ENCODE results near the gene KAZN. TPM values are rescaled to one million over a fixed set of nuclear protein-coding genes. Genes with fewer than 3 reads are reported as not detected.

Gene KAZN
- total and polyA plus RNA-seq, 4 experiments from 2014 or later, result 0.08 to 0.47 TPM; not detected in 2

DNA sequence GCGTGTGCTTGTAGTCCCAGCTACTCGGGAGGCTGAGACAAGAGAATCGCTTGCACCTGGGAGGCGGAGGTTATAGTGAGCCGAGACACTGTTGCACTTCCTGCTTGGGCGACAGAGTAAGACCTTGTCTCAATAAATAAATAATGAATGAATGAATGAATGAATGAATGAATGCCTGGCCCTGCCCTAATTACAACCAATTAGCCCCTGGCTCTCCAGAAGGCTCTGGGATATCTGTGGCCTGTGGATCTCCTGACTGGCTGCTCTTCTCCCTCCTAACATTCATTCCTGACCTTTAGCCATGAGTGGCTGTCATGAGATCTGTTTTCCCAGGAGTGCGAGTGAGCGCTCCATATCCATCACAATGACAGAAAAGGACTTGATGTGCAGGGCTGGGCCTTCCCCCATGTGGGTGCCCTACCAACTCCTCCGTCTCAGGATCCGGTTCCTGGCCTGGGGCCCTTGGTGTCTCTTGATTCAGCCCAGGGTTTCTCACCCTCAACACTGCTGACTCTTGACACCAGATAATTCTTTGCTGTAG is 311.5 kb downstream of the KAZN start:
- Mint-ChIP-seq H3K36me3 (no peaks in the 10 kb centered on the region), H3K4me3 (no peak overlapping the region), H3K9me3 (no peaks in the 10 kb centered on the region), H3K27ac (no peak overlapping the region), H3K27me3 (peaks cover 0 to 1% of the 10 kb centered on the region in 2 donors), H3K4me1 (no peaks in the 10 kb centered on the region)
- no peaks in the 10 kb centered on the region for H3K9me3 ChIP-seq (ENCODE audit: control insufficient read depth in 1 of 2, low read length in 2 of 2)
- intact Hi-C loops (cut with micrococcal nuclease), result no loop called here
- no peaks in the 10 kb centered on the region for H3K36me3 ChIP-seq (ENCODE audit: insufficient read depth, low read length)
- ChIA-PET POLR2A (ENCODE audit: partially characterized antibody) (no interaction called here), CTCF (ENCODE audit: partially characterized antibody) (no interaction called here)
- no peak for DNase-seq
- H3K27me3 ChIP-seq (ENCODE audit: insufficient read depth, low read length), result no peaks in the 10 kb centered on the region
- no peak overlapping the region for H3K4me3 ChIP-seq (ENCODE audit: low read length in 2 of 2)
- H3K27ac ChIP-seq (ENCODE audit: low read depth, low read length), result no peak overlapping the region
- H3K4me1 ChIP-seq (ENCODE audit: insufficient read depth, low read length), result no peaks in the 10 kb centered on the region

DNA sequence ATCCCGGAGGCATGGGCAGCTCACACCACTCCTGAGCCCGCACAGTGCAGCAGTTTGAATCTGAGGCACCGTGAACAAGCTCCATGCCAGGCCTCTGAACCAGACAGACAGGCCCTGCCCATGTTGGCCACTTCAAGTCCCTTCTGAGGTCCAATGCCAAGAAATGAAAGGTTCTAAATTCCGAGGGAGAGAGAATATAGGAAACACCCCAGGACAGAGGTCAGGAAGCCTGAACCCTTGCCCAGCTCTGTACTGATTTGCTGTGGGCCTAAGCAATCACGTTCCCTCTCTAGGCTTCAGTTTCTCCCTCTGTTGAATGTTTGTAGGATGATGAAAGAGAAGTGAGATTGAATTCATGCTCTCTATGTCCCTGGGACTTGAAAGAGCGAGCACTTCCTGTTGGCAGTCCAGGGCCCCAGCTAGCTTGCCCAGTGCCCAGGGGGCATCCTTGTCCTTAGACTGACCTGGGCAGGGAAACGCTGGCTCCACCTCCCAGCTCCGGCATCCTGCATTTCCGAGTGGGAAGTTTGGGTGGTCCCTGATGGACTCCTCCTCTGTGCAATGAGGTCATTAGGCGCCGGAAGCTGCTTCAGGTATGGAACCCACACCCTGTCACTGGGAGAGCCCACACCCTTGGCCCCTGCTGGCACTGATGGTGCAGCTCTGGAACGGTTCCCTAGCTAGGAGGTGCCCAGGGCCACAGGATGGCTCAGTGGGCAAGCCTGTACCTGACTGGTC is 312.7 kb downstream of the KAZN start:
- no peaks in the 10 kb centered on the region for H3K36me3 ChIP-seq (ENCODE audit: insufficient read depth, low read length)
- DNase-seq, result no peak
- no peaks in the 10 kb centered on the region for H3K36me3 Mint-ChIP-seq
- H3K9me3 ChIP-seq (ENCODE audit: control insufficient read depth in 1 of 2, low read length in 2 of 2), result no peaks in the 10 kb centered on the region
- intact Hi-C loops (cut with micrococcal nuclease), result no loop called here
- H3K9me3 Mint-ChIP-seq, result no peaks in the 10 kb centered on the region
- ChIA-PET POLR2A (ENCODE audit: partially characterized antibody) (no interaction called here), CTCF (ENCODE audit: partially characterized antibody) (no interaction called here)
- H3K27me3 Mint-ChIP-seq, result peaks cover 0 to 1% of the 10 kb centered on the region in 2 donors
- no peak overlapping the region for H3K4me3 Mint-ChIP-seq
- H3K4me3 ChIP-seq (ENCODE audit: low read length in 2 of 2), result no peak overlapping the region
- H3K27me3 ChIP-seq (ENCODE audit: insufficient read depth, low read length), result no peaks in the 10 kb centered on the region
- H3K27ac Mint-ChIP-seq, result no peak overlapping the region
- no peak overlapping the region for H3K27ac ChIP-seq (ENCODE audit: low read depth, low read length)
- H3K4me1 ChIP-seq (ENCODE audit: insufficient read depth, low read length), result no peaks in the 10 kb centered on the region
- H3K4me1 Mint-ChIP-seq, result no peaks in the 10 kb centered on the region

DNA sequence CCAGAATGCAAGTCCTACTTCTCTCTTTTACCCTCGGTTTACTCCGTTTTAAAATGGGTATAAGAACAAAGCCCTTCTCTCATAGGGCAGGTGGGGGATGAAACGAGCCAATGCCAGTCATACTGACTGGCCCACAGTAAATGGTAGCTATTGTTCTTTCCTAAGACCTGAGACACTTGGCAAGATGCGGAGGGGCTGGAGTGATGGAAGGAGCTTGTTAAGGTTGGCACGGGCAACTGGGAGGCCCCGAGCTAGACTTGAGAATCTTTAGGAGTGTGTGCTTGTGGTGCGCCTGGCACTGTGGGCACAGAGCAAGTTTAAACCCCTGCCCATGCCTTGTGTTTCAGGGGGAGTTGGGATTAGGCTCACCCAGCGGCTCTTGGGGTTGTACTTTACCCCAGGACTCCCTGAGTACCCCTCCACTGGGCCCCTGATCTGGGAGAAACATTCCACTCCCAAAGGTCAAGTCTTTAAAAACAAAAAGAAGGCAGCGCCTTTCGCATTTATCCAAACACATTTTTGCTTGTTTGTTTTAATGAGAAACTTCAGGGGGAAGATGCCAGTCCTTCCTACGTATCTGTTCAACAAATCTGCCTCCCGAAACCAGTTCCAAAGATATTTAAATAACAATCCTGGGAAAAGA is 314.5 kb downstream of the KAZN start:
- Mint-ChIP-seq H3K9me3 (no peaks in the 10 kb centered on the region), H3K36me3 (no peaks in the 10 kb centered on the region), H3K4me1 (no peaks in the 10 kb centered on the region), H3K27me3 (peaks cover 0 to 4% of the 10 kb centered on the region in 2 donors), H3K27ac (no peak overlapping the region), H3K4me3 (no peak overlapping the region)
- Histone ChIP-seq H3K9me3 (ENCODE audit: control insufficient read depth in 1 of 2, low read length in 2 of 2) (no peaks in the 10 kb centered on the region), H3K27ac (ENCODE audit: low read depth, low read length) (no peak overlapping the region), H3K27me3 (ENCODE audit: insufficient read depth, low read length) (no peaks in the 10 kb centered on the region), H3K4me3 (ENCODE audit: low read length in 2 of 2) (no peak overlapping the region), H3K4me1 (ENCODE audit: insufficient read depth, low read length) (no peaks in the 10 kb centered on the region), H3K36me3 (ENCODE audit: insufficient read depth, low read length) (no peaks in the 10 kb centered on the region)
- intact Hi-C loops (cut with micrococcal nuclease), result no loop called here
- ChIA-PET CTCF (ENCODE audit: partially characterized antibody) (no interaction called here), POLR2A (ENCODE audit: partially characterized antibody) (no interaction called here)
- no peak for DNase-seq

DNA sequence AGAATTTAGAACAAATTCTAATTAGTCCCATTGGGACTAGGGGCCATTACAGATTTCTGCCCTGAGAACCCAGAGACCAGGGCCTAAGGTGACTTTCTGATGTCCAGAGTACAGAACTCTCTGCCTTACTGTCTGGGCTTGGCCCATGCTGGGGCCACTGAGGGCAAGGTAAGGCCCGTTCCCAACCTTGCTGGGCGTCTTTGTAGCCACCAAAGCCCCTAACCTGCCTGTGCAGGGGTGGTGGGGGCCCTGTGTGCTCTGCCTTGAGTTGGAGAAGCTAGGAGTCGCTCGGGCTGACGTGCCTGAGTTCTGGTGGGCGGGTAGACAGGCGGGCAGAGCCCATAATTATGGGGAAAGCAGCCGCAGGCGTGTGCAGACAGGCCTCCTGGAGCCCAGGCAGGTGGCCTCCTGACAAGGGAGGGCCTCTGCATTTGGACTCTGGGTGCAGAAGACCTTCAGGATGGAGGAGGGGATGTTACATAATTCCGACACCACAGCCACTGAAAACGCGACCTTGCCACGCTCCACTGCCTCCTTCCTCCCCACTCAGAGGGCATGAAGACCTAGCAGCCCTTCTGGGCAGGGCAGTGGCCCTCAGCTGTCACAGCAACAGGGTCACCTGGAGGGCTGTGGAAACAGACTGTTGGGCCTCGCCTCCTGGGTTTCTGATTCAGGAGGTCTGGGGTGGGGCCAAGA is 315.1 kb downstream of the KAZN start:
- POLR2A ChIA-PET (ENCODE audit: partially characterized antibody), result no interaction called here
- CTCF ChIA-PET (ENCODE audit: partially characterized antibody), result no interaction called here
- no peaks in the 10 kb centered on the region for H3K36me3 ChIP-seq (ENCODE audit: insufficient read depth, low read length)
- H3K27me3 ChIP-seq (ENCODE audit: insufficient read depth, low read length), result no peaks in the 10 kb centered on the region
- no peak overlapping the region for H3K4me3 Mint-ChIP-seq
- H3K4me1 ChIP-seq (ENCODE audit: insufficient read depth, low read length), result no peaks in the 10 kb centered on the region
- H3K9me3 Mint-ChIP-seq, result no peaks in the 10 kb centered on the region
- H3K36me3 Mint-ChIP-seq, result no peaks in the 10 kb centered on the region
- DNase-seq, result no peak
- H3K27me3 Mint-ChIP-seq, result peaks cover 0 to 5% of the 10 kb centered on the region in 2 donors
- no peak overlapping the region for H3K27ac Mint-ChIP-seq
- H3K4me3 ChIP-seq (ENCODE audit: low read length in 2 of 2), result no peak overlapping the region
- H3K27ac ChIP-seq (ENCODE audit: low read depth, low read length), result no peak overlapping the region
- no peaks in the 10 kb centered on the region for H3K4me1 Mint-ChIP-seq
- intact Hi-C loops (cut with micrococcal nuclease), result no loop called here
- no peaks in the 10 kb centered on the region for H3K9me3 ChIP-seq (ENCODE audit: control insufficient read depth in 1 of 2, low read length in 2 of 2)

DNA sequence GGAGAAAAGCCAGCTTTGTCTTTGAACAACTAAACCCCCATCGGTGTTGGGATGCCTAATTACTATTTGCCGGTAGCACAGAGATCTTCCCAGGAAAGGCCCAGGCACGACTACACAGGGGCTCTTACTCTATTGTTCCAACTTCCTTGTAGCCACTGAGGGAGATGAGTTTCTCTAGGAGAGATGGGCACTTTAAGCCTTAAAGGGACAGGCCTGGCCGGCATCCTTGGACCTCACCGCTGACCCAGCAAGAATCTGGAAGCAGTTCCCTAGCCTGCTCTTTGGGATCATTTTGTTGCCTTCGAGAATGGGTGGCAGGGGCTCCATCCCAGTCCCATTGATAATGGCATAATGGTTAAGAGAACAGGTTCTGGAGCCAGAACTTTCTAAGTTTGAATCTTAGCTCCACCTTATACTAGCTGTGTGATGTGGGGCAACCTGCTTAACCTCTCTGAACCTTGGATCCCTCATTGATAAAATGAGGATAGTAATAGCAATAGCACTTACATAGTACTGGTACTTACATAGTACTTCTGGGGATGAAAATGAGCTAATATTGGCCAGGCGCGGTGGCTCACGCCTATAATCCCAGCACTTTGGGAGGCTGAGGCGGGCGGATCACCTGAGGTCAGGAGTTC is 316.0 kb downstream of the KAZN start:
- H3K27ac ChIP-seq (ENCODE audit: low read depth, low read length), result no peak overlapping the region
- no peak for DNase-seq
- H3K4me1 ChIP-seq (ENCODE audit: insufficient read depth, low read length), result no peaks in the 10 kb centered on the region
- no peaks in the 10 kb centered on the region for H3K36me3 ChIP-seq (ENCODE audit: insufficient read depth, low read length)
- no peaks in the 10 kb centered on the region for H3K9me3 Mint-ChIP-seq
- H3K36me3 Mint-ChIP-seq, result no peaks in the 10 kb centered on the region
- no peak overlapping the region for H3K4me3 Mint-ChIP-seq
- ChIA-PET CTCF (ENCODE audit: partially characterized antibody) (interaction anchor here (1.5 kb wide), 1 partner anchor 12 kb away, joined by 5 read pairs; no protein-coding TSS in a partner anchor), POLR2A (ENCODE audit: partially characterized antibody) (no interaction called here)
- H3K27me3 ChIP-seq (ENCODE audit: insufficient read depth, low read length), result no peaks in the 10 kb centered on the region
- intact Hi-C loops (cut with micrococcal nuclease), result no loop called here
- no peaks in the 10 kb centered on the region for H3K9me3 ChIP-seq (ENCODE audit: control insufficient read depth in 1 of 2, low read length in 2 of 2)
- no peak overlapping the region for H3K27ac Mint-ChIP-seq
- H3K4me3 ChIP-seq (ENCODE audit: low read length in 2 of 2), result no peak overlapping the region
- peaks cover under 1 to 8% of the 10 kb centered on the region in 2 donors for H3K27me3 Mint-ChIP-seq
- H3K4me1 Mint-ChIP-seq, result no peaks in the 10 kb centered on the region

- H3K27ac ChIP-seq (ENCODE audit: low read depth, low read length), result no peak overlapping the region
- Mint-ChIP-seq H3K36me3 (no peaks in the 10 kb centered on the region), H3K27ac (no peak overlapping the region), H3K4me1 (no peaks in the 10 kb centered on the region), H3K27me3 (peaks cover 6 to 12% of the 10 kb centered on the region in 2 donors), H3K4me3 (no peak overlapping the region), H3K9me3 (no peaks in the 10 kb centered on the region)
- intact Hi-C loops (cut with micrococcal nuclease), result no loop called here
- POLR2A ChIA-PET (ENCODE audit: partially characterized antibody), result no interaction called here
- no peaks in the 10 kb centered on the region for H3K4me1 ChIP-seq (ENCODE audit: insufficient read depth, low read length)
- no peaks in the 10 kb centered on the region for H3K27me3 ChIP-seq (ENCODE audit: insufficient read depth, low read length)
- H3K4me3 ChIP-seq (ENCODE audit: low read length in 2 of 2), result no peak overlapping the region
- H3K9me3 ChIP-seq (ENCODE audit: control insufficient read depth in 1 of 2, low read length in 2 of 2), result no peaks in the 10 kb centered on the region
- CTCF ChIA-PET (ENCODE audit: partially characterized antibody), result interaction anchor here (1.5 kb wide), 1 partner anchor 13 kb away, joined by 5 read pairs; no protein-coding TSS in a partner anchor
- no peaks in the 10 kb centered on the region for H3K36me3 ChIP-seq (ENCODE audit: insufficient read depth, low read length)
- DNase-seq, result peak in 1 of 5 donors; percentile 3
Observed at GRCh38 chr1:14915356-14916054, 317.0 kb downstream of the KAZN start.
